Fibroblast of the aortic adventitia (primary cell): ENCODE results near the gene PRMT5. TPM values are rescaled to one million over a fixed set of nuclear protein-coding genes. Genes with fewer than 3 reads are reported as not detected.
A peak's percentile ranks its signal among the peaks of the same experiment; 100 is the strongest.
"Not testable (repeated sequence)": the region's sequence is repeated elsewhere in the genome, so short reads cannot be mapped to it uniquely, and the experiment has no call there.

ENCODE experiments used
- DNase-seq: peaks from one replicate; pipeline ENCODE4 v3.0.0-alpha.2; 2010; ENCODE audit warnings: low read depth
- H3K4me3 ChIP-seq: 2 replicates; pipeline ENCODE4 v1.5.1; 2011; ENCODE audit warnings: low read depth, mild to moderate bottlenecking, control low read depth, low read length, moderate library complexity
- total RNA-seq: library from RNA; depleted of rRNA; stranded (reverse); fragments of >200 nt; gene quantifications from 2 replicates; pipeline ENCODE4 v1.2.3, GENCODE V29; 2012; ENCODE audit warnings: low replicate concordance
- TF ChIP-seq, protein P1 (sequence below): IDR thresholded peaks from 2 replicates; pipeline ENCODE4 v1.5.1; 2011; ENCODE audit warnings: mild to moderate bottlenecking, low read length, control low read depth, inconsistent platforms; ENCODE audit not compliant: insufficient read depth

Gene PRMT5
- total RNA-seq, 1 donor: 53.5 TPM

- peak overlapping the region; percentile 73 for H3K4me3 ChIP-seq
- no peak for DNase-seq
- TF ChIP-seq, protein P1, sequence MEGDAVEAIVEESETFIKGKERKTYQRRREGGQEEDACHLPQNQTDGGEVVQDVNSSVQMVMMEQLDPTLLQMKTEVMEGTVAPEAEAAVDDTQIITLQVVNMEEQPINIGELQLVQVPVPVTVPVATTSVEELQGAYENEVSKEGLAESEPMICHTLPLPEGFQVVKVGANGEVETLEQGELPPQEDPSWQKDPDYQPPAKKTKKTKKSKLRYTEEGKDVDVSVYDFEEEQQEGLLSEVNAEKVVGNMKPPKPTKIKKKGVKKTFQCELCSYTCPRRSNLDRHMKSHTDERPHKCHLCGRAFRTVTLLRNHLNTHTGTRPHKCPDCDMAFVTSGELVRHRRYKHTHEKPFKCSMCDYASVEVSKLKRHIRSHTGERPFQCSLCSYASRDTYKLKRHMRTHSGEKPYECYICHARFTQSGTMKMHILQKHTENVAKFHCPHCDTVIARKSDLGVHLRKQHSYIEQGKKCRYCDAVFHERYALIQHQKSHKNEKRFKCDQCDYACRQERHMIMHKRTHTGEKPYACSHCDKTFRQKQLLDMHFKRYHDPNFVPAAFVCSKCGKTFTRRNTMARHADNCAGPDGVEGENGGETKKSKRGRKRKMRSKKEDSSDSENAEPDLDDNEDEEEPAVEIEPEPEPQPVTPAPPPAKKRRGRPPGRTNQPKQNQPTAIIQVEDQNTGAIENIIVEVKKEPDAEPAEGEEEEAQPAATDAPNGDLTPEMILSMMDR: no peak
Observed at GRCh38 chr14:22955702-22956569, 26.8 kb upstream of the PRMT5 start.

DNA sequence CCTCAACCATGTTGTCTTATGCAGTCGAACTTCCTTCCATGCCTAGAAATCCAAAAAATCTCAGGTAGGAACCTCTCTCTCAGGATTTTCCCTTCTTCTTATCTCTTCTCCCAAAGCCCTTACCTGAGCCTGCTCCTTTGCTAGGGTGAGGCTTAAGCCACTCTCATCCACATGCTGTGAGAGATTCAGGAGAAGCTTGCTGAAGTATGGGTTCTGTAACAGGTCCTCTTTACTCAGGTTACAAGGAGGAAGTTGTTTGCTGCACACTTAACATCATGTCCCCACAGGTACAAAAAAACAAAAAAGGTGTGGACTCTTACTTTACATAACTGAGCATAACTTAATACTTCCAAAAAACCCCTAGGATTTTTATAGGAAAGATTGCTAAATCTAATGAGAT is 23.2 kb upstream of the PRMT5 start:
- TF ChIP-seq, protein P1: no peak
- H3K4me3 ChIP-seq: no peak overlapping the region
- DNase-seq: no peak

DNA sequence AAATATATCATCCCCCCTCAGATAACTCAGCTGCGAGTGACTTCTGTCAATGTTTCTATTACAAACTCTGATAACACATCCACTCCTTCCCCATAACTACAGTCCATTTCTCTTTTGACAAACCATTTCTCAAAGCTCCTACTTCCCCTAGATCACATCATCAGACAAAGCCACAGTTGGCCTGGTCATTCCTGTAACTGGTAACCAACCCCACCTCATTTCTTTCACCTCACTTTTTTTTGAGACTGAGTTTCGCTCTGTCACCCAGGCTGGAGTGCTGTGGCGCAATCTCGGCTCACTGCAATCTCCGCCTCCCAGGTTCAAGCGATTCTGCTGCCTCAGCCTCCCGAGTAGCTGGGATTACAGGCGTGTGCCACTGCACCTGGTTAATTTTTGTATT is 22.6 kb upstream of the PRMT5 start:
- not testable (repeated sequence) for H3K4me3 ChIP-seq, DNase-seq

GRCh38 chr14:22945642-22946041 is 16.5 kb upstream of the PRMT5 start:
- DNase-seq: no peak
- no peak overlapping the region for H3K4me3 ChIP-seq
- TF ChIP-seq, protein P1: no peak

- TF ChIP-seq, protein P1: no peak
- peak; percentile 33 for DNase-seq
- no peak overlapping the region for H3K4me3 ChIP-seq
Observed at GRCh38 chr14:22939684-22940083, 10.5 kb upstream of the PRMT5 start.

- TF ChIP-seq, protein P1: no peak
- DNase-seq: no peak
- H3K4me3 ChIP-seq: no peak overlapping the region
Observed at GRCh38 chr14:22935156-22935555, 6.0 kb upstream of the PRMT5 start.

- DNase-seq: no peak
- TF ChIP-seq, protein P1: no peak
- no peak overlapping the region for H3K4me3 ChIP-seq
Observed at GRCh38 chr14:22932146-22932545, 3.0 kb upstream of the PRMT5 start.
